Measurements from ENCODE around the gene LRMDA. TPM values are rescaled to one million over a fixed set of nuclear protein-coding genes. Genes with fewer than 3 reads are reported as not detected.

The LRMDA gene
- total RNA-seq, 3 donors from 2014 or later = 8.3 to 17.1 (median 11.1) TPM

GRCh38 chr10:75441196-75441595 is 9.8 kb downstream of the LRMDA start:
- intact Hi-C loops (cut with DNase I; ENCODE audit: low total_unique reads) = no loop called here
- Histone ChIP-seq H3K9me3 (peaks cover 0 to 17% of the 10 kb centered on the region in 2 donors), H3K36me3 (no peaks in the 10 kb centered on the region), H3K27me3 (no peaks in the 10 kb centered on the region), H3K27ac (no peak overlapping the region), H3K4me3 (no peak overlapping the region), H3K4me1 (no peaks in the 10 kb centered on the region)
- DNase-seq (ENCODE audit: low spot score in 2 of 2) = no peak
- TF ChIP-seq POLR2AphosphoS5 (IDR thresholded peaks at IDR 0.05) (no peak), POLR2A (IDR thresholded peaks at IDR 0.05) (no peak), CTCF (IDR thresholded peaks at IDR 0.05) (no peak)

GRCh38 chr10:75441682-75442081 is 10.3 kb downstream of the LRMDA start:
- TF ChIP-seq POLR2AphosphoS5 (IDR thresholded peaks at IDR 0.05) (no peak), CTCF (IDR thresholded peaks at IDR 0.05) (no peak), POLR2A (IDR thresholded peaks at IDR 0.05) (no peak)

GRCh38 chr10:75443362-75443761 is 11.9 kb downstream of the LRMDA start:
- Histone ChIP-seq H3K4me3 (no peak overlapping the region), H3K27ac (no peak overlapping the region), H3K27me3 (no peaks in the 10 kb centered on the region), H3K4me1 (no peaks in the 10 kb centered on the region), H3K9me3 (peaks cover 0 to 17% of the 10 kb centered on the region in 2 donors), H3K36me3 (no peaks in the 10 kb centered on the region)
- TF ChIP-seq POLR2AphosphoS5 (IDR thresholded peaks at IDR 0.05) (no peak), CTCF (IDR thresholded peaks at IDR 0.05) (no peak), POLR2A (IDR thresholded peaks at IDR 0.05) (no peak)
- DNase-seq (ENCODE audit: low spot score in 2 of 2) = no peak
- intact Hi-C loops (cut with DNase I; ENCODE audit: low total_unique reads) = no loop called here

More at GRCh38 chr10:75441682-75442081, 10.3 kb downstream of the LRMDA start:
- H3K27ac ChIP-seq = no peak overlapping the region
- intact Hi-C loops (cut with DNase I; ENCODE audit: low total_unique reads) = no loop called here
- no peak for DNase-seq (ENCODE audit: low spot score in 2 of 2)
- no peaks in the 10 kb centered on the region for H3K36me3 ChIP-seq
- H3K27me3 ChIP-seq = no peaks in the 10 kb centered on the region
- peaks cover 0 to 17% of the 10 kb centered on the region in 2 donors for H3K9me3 ChIP-seq
- H3K4me1 ChIP-seq = no peaks in the 10 kb centered on the region
- no peak overlapping the region for H3K4me3 ChIP-seq

- no peak for DNase-seq (ENCODE audit: low spot score in 2 of 2)
- intact Hi-C loops (cut with DNase I; ENCODE audit: low total_unique reads) = no loop called here
- no peak overlapping the region for H3K4me3 ChIP-seq
- peaks cover 0 to 17% of the 10 kb centered on the region in 2 donors for H3K9me3 ChIP-seq
- H3K4me1 ChIP-seq = no peaks in the 10 kb centered on the region
- TF ChIP-seq CTCF (IDR thresholded peaks at IDR 0.05) (no peak), POLR2AphosphoS5 (IDR thresholded peaks at IDR 0.05) (no peak), POLR2A (IDR thresholded peaks at IDR 0.05) (no peak)
- H3K27me3 ChIP-seq = no peaks in the 10 kb centered on the region
- H3K36me3 ChIP-seq = no peaks in the 10 kb centered on the region
- no peak overlapping the region for H3K27ac ChIP-seq
Measured at GRCh38 chr10:75444781-75445386, 13.5 kb downstream of the LRMDA start.

- Histone ChIP-seq H3K9me3 (peaks cover 0 to 17% of the 10 kb centered on the region in 2 donors), H3K4me3 (no peak overlapping the region), H3K27ac (no peak overlapping the region), H3K4me1 (no peaks in the 10 kb centered on the region), H3K36me3 (no peaks in the 10 kb centered on the region), H3K27me3 (no peaks in the 10 kb centered on the region)
- no peak for DNase-seq (ENCODE audit: low spot score in 2 of 2)
- TF ChIP-seq POLR2AphosphoS5 (IDR thresholded peaks at IDR 0.05) (no peak), CTCF (IDR thresholded peaks at IDR 0.05) (no peak), POLR2A (IDR thresholded peaks at IDR 0.05) (no peak)
- intact Hi-C loops (cut with DNase I; ENCODE audit: low total_unique reads) = no loop called here
Measured at GRCh38 chr10:75446508-75446907, 15.1 kb downstream of the LRMDA start.
